H1 (cell line): ENCODE measurements around the gene ZSWIM6. TPM values are rescaled to one million over a fixed set of nuclear protein-coding genes. Genes with fewer than 3 reads are reported as not detected.

Experiments
- CTCF ChIA-PET: fragments of 300-600 bp; sonication (Branson Sonifier 250); formaldehyde crosslinking; loops from one replicate; lab custom pipeline; 2021; ENCODE audit not compliant: partially characterized antibody; lab: Charles Lee
- POLR2A ChIA-PET: fragments of 300-600 bp; sonication (Branson Sonifier 250); formaldehyde crosslinking; loops from one replicate; lab custom pipeline; 2021; ENCODE audit warnings: inconsistent platforms; ENCODE audit not compliant: partially characterized antibody; lab: Charles Lee
- DNase-seq, 2 experiments: peaks; one replicate each; pipeline versions ENCODE4 v3.0.0 to v3.0.0-alpha.2; 2010 to 2022; ENCODE audit warnings: low spot score in 2 of 2, low read depth in 1 of 2, mixed read lengths in 1 of 2
- FAIRE-seq: peaks from 2 replicates; lab custom pipeline; 2011; peaks lifted over from hg19 to GRCh38; lab: Jason Lieb, UNC
- H2AFZ ChIP-seq: 2 replicates; pipeline ENCODE4 v1.8.1; 2012; ENCODE audit warnings: low read length, inconsistent platforms
- H2AK5ac ChIP-seq: 2 replicates; pipeline ENCODE4 v1.6.1; 2013; ENCODE audit warnings: low read depth, low read length
- H2BK120ac ChIP-seq: replicated peaks from 2 replicates; pipeline ENCODE3; 2013; ENCODE audit warnings: low read depth, low read length, inconsistent platforms
- H2BK12ac ChIP-seq: 2 replicates; pipeline ENCODE4 v1.6.1; 2013; ENCODE audit warnings: low read depth, low read length
- H2BK15ac ChIP-seq: 2 replicates; pipeline ENCODE4 v1.6.1; 2013; ENCODE audit warnings: low read length
- H2BK20ac ChIP-seq: 2 replicates; pipeline ENCODE4 v1.6.1; 2013; ENCODE audit warnings: low read length
- H2BK5ac ChIP-seq: 2 replicates; pipeline ENCODE4 v1.6.1; 2013; ENCODE audit warnings: low read depth, low read length
- H3K14ac ChIP-seq: 2 replicates; pipeline ENCODE4 v1.6.1; 2013; ENCODE audit warnings: inconsistent platforms; ENCODE audit not compliant: insufficient read length
- H3K18ac ChIP-seq: 2 replicates; pipeline ENCODE4 v1.6.1; 2013; ENCODE audit warnings: low read length; ENCODE audit errors: extremely low read depth
- H3K23ac ChIP-seq: 2 replicates; pipeline ENCODE4 v1.6.1; 2013; ENCODE audit warnings: inconsistent platforms; ENCODE audit not compliant: insufficient read length
- H3K23me2 ChIP-seq: 2 replicates; pipeline ENCODE4 v1.6.1; 2013; ENCODE audit warnings: low read depth, low read length
- H3K27ac ChIP-seq: 2 replicates; pipeline ENCODE4 v1.6.1; 2011; ENCODE audit warnings: low read depth, low read length, inconsistent platforms
- H3K27me3 ChIP-seq, 4 experiments: replicated peaks in 1 of 4; 1 replicate in 1 of 4; 2 replicates in 3 of 4; pipeline versions ENCODE4 v1.6.1 to v1.8.1; 2011 to 2013; ENCODE audit warnings: low read length in 3 of 4, mild to moderate bottlenecking in 3 of 4, inconsistent platforms in 2 of 4, mixed read lengths in 2 of 4, moderate library complexity in 1 of 4; ENCODE audit not compliant: control insufficient read depth in 3 of 4, insufficient read depth in 3 of 4; ENCODE audit errors: extremely low read depth in 1 of 4
- H3K36me3 ChIP-seq, 4 experiments: 2 replicates each; pipeline versions ENCODE4 v1.6.1 to v1.8.1; 2011 to 2013; ENCODE audit warnings: mild to moderate bottlenecking in 4 of 4, low read length in 3 of 4, moderate library complexity in 2 of 4, control low read depth in 1 of 4, inconsistent platforms in 1 of 4; ENCODE audit not compliant: insufficient read depth in 4 of 4, control insufficient read depth in 2 of 4
- H3K4ac ChIP-seq: replicated peaks from 2 replicates; pipeline ENCODE3; 2013; ENCODE audit warnings: low read length, low read depth, mixed read lengths, inconsistent platforms; ENCODE audit not compliant: insufficient read length
- H3K4me1 ChIP-seq, 4 experiments: replicated peaks in 1 of 4; 1 replicate in 1 of 4; 2 replicates in 3 of 4; pipeline versions ENCODE4 v1.6.1 to v1.8.1; 2011 to 2013; ENCODE audit warnings: low read length in 3 of 4, inconsistent platforms in 2 of 4, mixed read lengths in 1 of 4; ENCODE audit not compliant: insufficient read depth in 4 of 4, control insufficient read depth in 3 of 4
- H3K4me2 ChIP-seq, 2 experiments: 2 replicates each; pipeline versions ENCODE4 v1.6.1 to v1.8.1; 2011 to 2013; ENCODE audit warnings: low read depth in 2 of 2, low read length in 2 of 2, control low read depth in 1 of 2, inconsistent platforms in 1 of 2, mild to moderate bottlenecking in 1 of 2; ENCODE audit not compliant: insufficient read depth in 1 of 2
- H3K4me3 ChIP-seq, 4 experiments: fragments of 200-600, 300-600 bp in 1 of 4; sonication (generic), shearing (Covaris generic), sonication (Bioruptor Twin) in 1 of 4; 2 replicates each; pipeline versions ENCODE4 v1.5.1 to v1.8.1; 2011 to 2016; ENCODE audit warnings: low read length in 4 of 4, low read depth in 3 of 4, control low read depth in 2 of 4, inconsistent platforms in 2 of 4, mild to moderate bottlenecking in 2 of 4, mixed read lengths in 1 of 4, moderate library complexity in 1 of 4; ENCODE audit not compliant: insufficient read depth in 2 of 4; ENCODE audit errors: extremely low read depth in 1 of 4
- H3K56ac ChIP-seq: replicated peaks from 2 replicates; pipeline ENCODE3; 2013; ENCODE audit warnings: low read depth, mild to moderate bottlenecking, mixed read lengths, low read length, inconsistent platforms; ENCODE audit not compliant: insufficient read length
- H3K79me1 ChIP-seq: 2 replicates; pipeline ENCODE4 v1.6.1; 2013; ENCODE audit warnings: low read depth, low read length, control low read depth
- H3K79me2 ChIP-seq, 2 experiments: 2 replicates each; pipeline versions ENCODE4 v1.6.1 to v1.8.1; 2012 to 2013; ENCODE audit warnings: low read length in 2 of 2, mild to moderate bottlenecking in 2 of 2, inconsistent platforms in 1 of 2; ENCODE audit not compliant: insufficient read depth in 2 of 2, control insufficient read depth in 1 of 2
- H3K9ac ChIP-seq, 4 experiments: replicated peaks in 1 of 4; 1 replicate in 1 of 4; 2 replicates in 3 of 4; pipeline versions ENCODE4 v1.6.1 to v1.8.1; 2011 to 2013; ENCODE audit warnings: low read depth in 3 of 4, low read length in 3 of 4, control low read depth in 2 of 4, mild to moderate bottlenecking in 2 of 4, moderate library complexity in 2 of 4, inconsistent platforms in 1 of 4; ENCODE audit errors: extremely low read depth in 1 of 4
- H3K9me3 ChIP-seq, 2 experiments: 2 replicates each; pipeline versions ENCODE4 v1.6.1 to v1.8.1; 2012 to 2013; ENCODE audit warnings: mild to moderate bottlenecking in 2 of 2, moderate library complexity in 2 of 2, control low read depth in 1 of 2, inconsistent platforms in 1 of 2, low read depth in 1 of 2, low read length in 1 of 2, mixed read lengths in 1 of 2; ENCODE audit not compliant: insufficient read depth in 2 of 2
- H4K20me1 ChIP-seq, 2 experiments: replicated peaks in 1 of 2; 2 replicates each; pipeline versions ENCODE3 to v1.8.1; 2011 to 2013; ENCODE audit warnings: inconsistent platforms in 2 of 2, low read length in 2 of 2, mild to moderate bottlenecking in 1 of 2; ENCODE audit not compliant: insufficient read depth in 2 of 2, control insufficient read depth in 1 of 2
- H4K5ac ChIP-seq: 2 replicates; pipeline ENCODE4 v1.6.1; 2013; ENCODE audit warnings: low read length, low read depth, mixed read lengths, inconsistent platforms; ENCODE audit not compliant: insufficient read length
- H4K8ac ChIP-seq: 2 replicates; pipeline ENCODE4 v1.8.0; 2013; ENCODE audit warnings: mild to moderate bottlenecking, moderate library complexity, low read length, inconsistent platforms; ENCODE audit not compliant: insufficient read depth; ENCODE audit errors: extremely low read depth
- H4K91ac ChIP-seq: replicated peaks from 2 replicates; pipeline ENCODE3; 2013; ENCODE audit warnings: low read length, mixed read lengths, inconsistent platforms; ENCODE audit not compliant: insufficient read length
- SP1 ChIP-seq: IDR thresholded peaks from 2 replicates; pipeline ENCODE4 v1.6.1; 2011; ENCODE audit warnings: low read depth, low read length
- WGBS, 2 experiments: shearing (Covaris generic) in 1 of 2; methylation state at CpG; one replicate each; pipeline versions ENCODE4 v1.1.6 to v1.1.7; 2013 to 2015; ENCODE audit warnings: low lambda C conversion rate in 2 of 2, mixed read lengths in 2 of 2, inconsistent platforms in 1 of 2, low coverage in 1 of 2, missing lambda C conversion rate in 1 of 2; ENCODE audit not compliant: insufficient replicate concordance in 2 of 2, insufficient coverage in 1 of 2, insufficient read length in 1 of 2; ENCODE audit errors: extremely low coverage in 1 of 2, missing lambda C conversion rate in 1 of 2; 5-methylcytosine and 5-hydroxymethylcytosine counted together
- polyA plus RNA-seq, 7 experiments: library from polyadenylated mRNA; depleted of rRNA in 3 of 7; stranded (reverse) in 5 of 7; unstranded in 2 of 7; fragments of >200 nt in 5 of 7; fragments of 200-250 nt in 2 of 7; gene quantifications; 1 replicate in 5 of 7; 2 replicates in 1 of 7; 4 replicates in 1 of 7; pipeline versions ENCODE4 v1.2.1 to v1.2.3, GENCODE V29; 2011 to 2013; ENCODE audit warnings: missing spikeins in 2 of 7, mixed read lengths in 2 of 7
- total RNA-seq: library from RNA; stranded (reverse); fragmentation: NEBNext Ultra II Directional; extraction: Animal tissue kit (Norgen Biotek cat#: 25700); gene quantifications from 2 replicates; pipeline ENCODE4 v1.2.1, GENCODE V29; 2021

ZSWIM6 gene
- total and polyA plus RNA-seq, 2 of the 8 experiments (the other 6 are each of a cell fraction or from before 2014, with no cell fraction given), result 7.9 to 12.4 TPM

GRCh38 chr5:61591859-61592258 lies 259.8 kb downstream of the ZSWIM6 start:
- H2AFZ ChIP-seq, result no peak overlapping the region
- H2BK5ac ChIP-seq, result no peak overlapping the region
- no peak overlapping the region for H3K9ac ChIP-seq
- H4K20me1 ChIP-seq, result no peaks in the 10 kb centered on the region
- no peak overlapping the region for H2AK5ac ChIP-seq
- TF ChIP-seq SP1, result no peak
- no peaks in the 10 kb centered on the region for H3K4me1 ChIP-seq
- no peaks in the 10 kb centered on the region for H3K79me1 ChIP-seq
- H4K91ac ChIP-seq, result no peak overlapping the region
- H4K5ac ChIP-seq, result no peak overlapping the region
- H2BK120ac ChIP-seq, result no peak overlapping the region
- 0 out of 4 replicates have a peak, but pooled peaks cover 0 to 5% of the 10 kb centered on the region in 2 experiments for H3K9me3 ChIP-seq
- H2BK20ac ChIP-seq, result no peak overlapping the region
- H3K4me3 ChIP-seq, result no peak overlapping the region
- H3K27me3 ChIP-seq, result no peaks in the 10 kb centered on the region
- H4K8ac ChIP-seq, result no peak overlapping the region
- no peaks in the 10 kb centered on the region for H3K79me2 ChIP-seq
- no peaks in the 10 kb centered on the region for H3K36me3 ChIP-seq
- FAIRE-seq (no peak), DNase-seq (no peak)
- no peak overlapping the region for H3K18ac ChIP-seq
- H3K4me2 ChIP-seq, result no peak overlapping the region
- no peak overlapping the region for H2BK15ac ChIP-seq
- no peak overlapping the region for H3K56ac ChIP-seq
- no peaks in the 10 kb centered on the region for H3K23me2 ChIP-seq
- ChIA-PET CTCF (interaction anchor here (1.3 to 1.5 kb wide), 2 partner anchors 32 to 234 kb away, joined by 3 to 4 read pairs; no protein-coding TSS in a partner anchor), POLR2A (no interaction called here)
- no peak overlapping the region for H3K27ac ChIP-seq
- WGBS, 2 experiments, result 83% methylated on average over 4 of the region's 4 CpGs; no CpG with 5 or more reads in 1 of the 2 experiments
- no peak overlapping the region for H3K23ac ChIP-seq
- H3K4ac ChIP-seq, result no peak overlapping the region
- H3K14ac ChIP-seq, result no peak overlapping the region
- no peak overlapping the region for H2BK12ac ChIP-seq
